Ovary (tissue), 9 donors: Measurements from ENCODE around the gene PTDSS2. TPM values are rescaled to one million over a fixed set of nuclear protein-coding genes. Genes with fewer than 3 reads are reported as not detected.

Experiments
- DNase-seq, 5 donors: peaks; one replicate each; pipeline ENCODE4 v3.0.0-alpha.2; 2019 to 2020
- H3K27ac ChIP-seq, 2 donors: fragments of 200-600 bp; one replicate each; pipeline versions ENCODE4 v1.5.1 to v1.8.0; 2019 to 2022
- H3K27me3 ChIP-seq: fragments of 200-600 bp; one replicate; pipeline ENCODE4 v1.8.0; 2022
- H3K36me3 ChIP-seq: fragments of 200-600 bp; sonication (generic); one replicate; pipeline ENCODE4 v1.5.1; 2019
- H3K4me1 ChIP-seq: one replicate; pipeline ENCODE4 v1.8.1; 2013; ENCODE audit warnings: mild to moderate bottlenecking, moderate library complexity; ENCODE audit not compliant: insufficient read depth
- H3K4me3 ChIP-seq: fragments of 200-600 bp; sonication (generic); one replicate; pipeline ENCODE4 v1.5.1; 2017
- H3K9me3 ChIP-seq, 2 donors: fragments of 200-600 bp in 1 of 2; sonication (generic) in 1 of 2; one replicate each; pipeline versions ENCODE4 v1.5.1 to v1.8.1; 2013 to 2019; ENCODE audit warnings: mild to moderate bottlenecking in 1 of 2, moderate library complexity in 1 of 2
- EP300 ChIP-seq: sonication (generic); formaldehyde crosslinking; IDR thresholded peaks from one replicate; pipeline ENCODE4 v1.6.1; 2017; ENCODE audit warnings: antibody characterized with exemption
- POLR2A ChIP-seq: fragments of 450-650 bp; IDR thresholded peaks from one replicate; pipeline ENCODE4 v1.6.1; 2017; ENCODE audit warnings: antibody characterized with exemption, mild to moderate bottlenecking, moderate library complexity
- WGBS, 3 donors: extraction: QIAGEN DNeasy Blood & Tissue Kit in 1 of 3; methylation state at CpG; one replicate each; pipeline versions ENCODE4 v1.1.5 to v1.1.7; 2013 to 2017; 5-methylcytosine and 5-hydroxymethylcytosine counted together
- intact Hi-C, 4 donors: fragments of 100-400 bp; cut with DNase I; formaldehyde crosslinking; loops; one replicate each; pipeline versions ENCODE4 v1.11.0 to v1.15.1; 2022 to 2023
- polyA plus RNA-seq, 2 donors: library from polyadenylated mRNA; stranded (reverse); fragments of 200-250 nt in 1 of 2; fragments of 350-450 nt in 1 of 2; fragmentation: Illumina TruSeq in 1 of 2; extraction: RNeasy Lipid Tissue Mini Kit (QIAGEN cat#74804) in 1 of 2; gene quantifications; one replicate each; pipeline ENCODE4 v1.2.3, GENCODE V29; 2013 to 2014
- total RNA-seq, 7 donors: library from RNA; depleted of rRNA in 2 of 7; stranded (reverse); fragments of >200 nt in 2 of 7; fragmentation: NEBNext Ultra II Directional in 3 of 7; extraction: Animal tissue kit (Norgen Biotek cat#: 25700) in 3 of 7; gene quantifications; one replicate each; pipeline versions ENCODE4 v1.1.0 to v1.2.4, GENCODE V29; 2016 to 2023
- TF ChIP-seq, protein P1 (sequence below), 3 donors: fragments of 450-650 bp in 2 of 3; fragments of 200-600 bp in 1 of 3; IDR thresholded peaks; one replicate each; pipeline versions ENCODE4 v1.5.1 to v1.8.0; 2016 to 2022; ENCODE audit warnings: antibody characterized with exemption in 3 of 3, mild to moderate bottlenecking in 1 of 3
- donor health status: DM: no; HTN: no; CAD: no; lungs with moderate emphysema.
- donor health status: DM: no; HTN: no; CAD: no.
- donor health status: Bipolar disorder and iron deficiency.
- donor health status: DM: yes; HTN: yes; CAD: no.
- donor health status: DM: no; HTN: no; CAD: no.
- donor health status: DM: yes; HTN: yes; CAD: no.

The PTDSS2 gene
- total and polyA plus RNA-seq, 9 donors, result 17.1 to 56.5 (median 38.8) TPM

DNA sequence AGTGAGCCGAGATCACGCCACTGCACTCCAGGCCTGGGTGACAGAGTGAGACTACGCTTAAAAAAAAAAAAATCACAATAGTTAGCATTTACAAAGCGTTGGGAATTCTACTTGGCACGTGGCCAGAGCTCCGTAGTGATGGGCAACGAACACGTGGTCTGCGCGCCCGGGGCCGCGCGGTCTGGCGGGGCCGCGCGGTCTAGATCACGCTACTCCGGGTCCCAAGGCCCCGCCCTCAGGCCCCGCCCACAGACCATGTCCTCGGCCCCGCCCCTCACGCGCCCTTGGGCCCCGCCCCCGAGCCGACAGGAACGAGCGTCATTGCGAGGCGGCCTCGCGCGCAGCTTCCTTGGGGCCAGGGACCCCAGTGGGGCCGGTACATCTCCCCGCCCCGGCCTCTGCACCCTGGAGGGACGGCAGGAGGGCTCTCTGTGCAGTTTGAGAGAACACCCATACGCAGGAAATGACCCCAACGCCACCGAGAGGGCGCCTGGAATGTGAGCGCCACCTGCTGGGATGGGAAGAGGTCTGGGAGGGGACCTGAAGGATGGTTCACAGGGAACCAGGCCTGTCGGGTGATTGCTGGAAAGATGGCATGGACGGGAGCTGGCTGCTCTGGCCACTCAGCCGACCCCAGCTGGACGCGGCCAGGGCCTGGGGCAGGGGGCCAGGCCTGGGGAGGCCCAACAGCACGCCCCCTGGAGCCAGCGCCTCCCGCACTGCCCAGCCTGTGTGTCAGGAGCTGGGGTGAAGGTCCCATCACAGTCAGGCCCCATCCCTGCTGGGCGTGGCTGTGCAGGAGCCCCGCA lies 2.0 kb upstream of the PTDSS2 start:
- TF ChIP-seq EP300, result no peak
- peak; percentile 90 for TF ChIP-seq POLR2A
- TF ChIP-seq, protein P1, sequence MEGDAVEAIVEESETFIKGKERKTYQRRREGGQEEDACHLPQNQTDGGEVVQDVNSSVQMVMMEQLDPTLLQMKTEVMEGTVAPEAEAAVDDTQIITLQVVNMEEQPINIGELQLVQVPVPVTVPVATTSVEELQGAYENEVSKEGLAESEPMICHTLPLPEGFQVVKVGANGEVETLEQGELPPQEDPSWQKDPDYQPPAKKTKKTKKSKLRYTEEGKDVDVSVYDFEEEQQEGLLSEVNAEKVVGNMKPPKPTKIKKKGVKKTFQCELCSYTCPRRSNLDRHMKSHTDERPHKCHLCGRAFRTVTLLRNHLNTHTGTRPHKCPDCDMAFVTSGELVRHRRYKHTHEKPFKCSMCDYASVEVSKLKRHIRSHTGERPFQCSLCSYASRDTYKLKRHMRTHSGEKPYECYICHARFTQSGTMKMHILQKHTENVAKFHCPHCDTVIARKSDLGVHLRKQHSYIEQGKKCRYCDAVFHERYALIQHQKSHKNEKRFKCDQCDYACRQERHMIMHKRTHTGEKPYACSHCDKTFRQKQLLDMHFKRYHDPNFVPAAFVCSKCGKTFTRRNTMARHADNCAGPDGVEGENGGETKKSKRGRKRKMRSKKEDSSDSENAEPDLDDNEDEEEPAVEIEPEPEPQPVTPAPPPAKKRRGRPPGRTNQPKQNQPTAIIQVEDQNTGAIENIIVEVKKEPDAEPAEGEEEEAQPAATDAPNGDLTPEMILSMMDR (IDR thresholded peaks at IDR 0.05), result peak; percentile 72 to 94 (median 90)
- Histone ChIP-seq H3K36me3 (no peaks in the 10 kb centered on the region), H3K4me3 (peak overlapping the region; percentile 71), H3K27me3 (no peaks in the 10 kb centered on the region), H3K4me1 (peaks cover 2% of the 10 kb centered on the region), H3K9me3 (no peaks in the 10 kb centered on the region), H3K27ac (peak overlapping the region; percentile 73 to 84)
- 1 to 4% (median 2%) methylated on average over 36 to 55 of the region's 55 CpGs for WGBS, 3 donors
- DNase-seq, result peak; percentile 95 to 98 (median 98)
- intact Hi-C loops, result loop anchor here in 3 of 4 donors (5.0 kb wide), 3 partner anchors 64 to 211 kb away; partner anchors contain the start of genes IFITM2 (in 1 of the 3), PSMD13 (in 1 of the 3) and SIRT3 (in 1 of the 3)

DNA sequence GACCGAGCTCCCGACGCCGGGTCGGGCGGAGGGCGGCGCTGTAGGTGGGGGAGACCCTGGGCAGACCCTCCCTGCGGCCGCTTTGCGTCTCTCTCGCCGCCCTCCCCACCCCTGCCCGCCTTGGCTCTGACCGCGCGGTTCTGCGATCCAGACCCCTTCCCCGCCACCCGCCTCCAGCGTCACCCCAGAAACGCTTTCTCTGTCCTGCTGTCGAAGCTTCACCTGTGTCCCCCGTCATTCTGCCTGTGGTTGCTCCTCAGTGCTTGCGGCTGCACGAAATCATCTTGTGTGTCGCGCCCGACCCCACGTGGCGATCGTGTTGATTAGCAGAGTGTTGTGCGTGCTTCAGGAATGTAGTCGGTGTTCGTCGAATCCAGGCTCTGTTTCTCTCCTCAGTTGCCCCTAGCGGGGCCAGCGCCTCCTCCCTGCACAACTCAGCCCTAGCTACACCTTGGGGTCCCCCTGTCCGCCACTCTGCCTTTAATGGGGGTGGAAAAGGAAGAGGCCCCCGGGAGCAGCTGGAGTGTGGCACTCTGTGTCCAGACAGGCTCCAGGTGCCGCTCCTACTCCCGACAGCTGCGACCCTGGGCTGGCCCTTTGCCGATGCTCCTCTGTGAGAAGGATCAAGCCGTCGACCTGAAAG lies 851 bp downstream of the PTDSS2 start:
- peak; percentile 31 to 64 (median 51) for DNase-seq
- H3K4me1 ChIP-seq, result peaks cover 2% of the 10 kb centered on the region
- intact Hi-C loops, result loop anchor here in 2 of 4 donors (5.0 to 10.0 kb wide), 2 partner anchors 54 to 61 kb away; partner anchors contain the start of gene RNH1 (in 1 of the 2)
- H3K4me3 ChIP-seq, result peak overlapping the region; percentile 99
- no peak for TF ChIP-seq EP300
- TF ChIP-seq, protein P1 (IDR thresholded peaks at IDR 0.05), result peak in 1 of 3 donors; percentile 2
- H3K27me3 ChIP-seq, result no peaks in the 10 kb centered on the region
- H3K36me3 ChIP-seq, result no peaks in the 10 kb centered on the region
- H3K9me3 ChIP-seq, result no peaks in the 10 kb centered on the region
- WGBS, 3 donors, result 1 to 2% (median 2%) methylated on average over 27 to 46 of the region's 46 CpGs
- peak overlapping the region in 1 of 2 donors; percentile 77 for H3K27ac ChIP-seq

- intact Hi-C loops, result loop anchor here in 2 of 4 donors (5.0 to 10.0 kb wide), 2 partner anchors 53 to 61 kb away; partner anchors contain the start of gene RNH1 (in 1 of the 2)
- Histone ChIP-seq H3K36me3 (no peaks in the 10 kb centered on the region), H3K4me3 (no peak overlapping the region), H3K27ac (no peak overlapping the region), H3K4me1 (peaks cover 2% of the 10 kb centered on the region), H3K27me3 (no peaks in the 10 kb centered on the region), H3K9me3 (no peaks in the 10 kb centered on the region)
- 73 to 81% (median 77%) methylated on average over 12 to 14 of the region's 14 CpGs for WGBS, 3 donors
- TF ChIP-seq, protein P1 (IDR thresholded peaks at IDR 0.05), result no peak
- TF ChIP-seq EP300, result no peak
- TF ChIP-seq POLR2A, result no peak
- DNase-seq, result no peak
Observed at GRCh38 chr11:451738-452137, 1.7 kb downstream of the PTDSS2 start.

GRCh38 chr11:452203-452744 lies 2.2 kb downstream of the PTDSS2 start:
- Histone ChIP-seq H3K27ac (no peak overlapping the region), H3K4me3 (no peak overlapping the region), H3K36me3 (no peaks in the 10 kb centered on the region), H3K9me3 (no peaks in the 10 kb centered on the region), H3K27me3 (no peaks in the 10 kb centered on the region), H3K4me1 (peaks cover 2% of the 10 kb centered on the region)
- 76 to 83% (median 81%) methylated on average over 12 of the region's 12 CpGs for WGBS, 3 donors
- DNase-seq, result no peak
- intact Hi-C loops, result loop anchor here in 2 of 4 donors (5.0 to 10.0 kb wide), 2 partner anchors 53 to 60 kb away; partner anchors contain the start of gene RNH1 (in 1 of the 2)
- TF ChIP-seq, protein P1 (IDR thresholded peaks at IDR 0.05), result no peak
- TF ChIP-seq EP300, result no peak
- no peak for TF ChIP-seq POLR2A
